ENCODE results near the gene PDGFB. TPM values are rescaled to one million over a fixed set of nuclear protein-coding genes. Genes with fewer than 3 reads are reported as not detected.

Gene PDGFB
- total RNA-seq, 4 donors from 2014 or later, result 2.7 to 7.5 (median 4.0) TPM

- no peak for DNase-seq
- no peak overlapping the region for H3K27ac ChIP-seq
- H3K4me3 ChIP-seq, result no peak overlapping the region
- H3K4me1 ChIP-seq, result peaks cover 10 to 20% (median 15%) of the 10 kb centered on the region in 4 donors
- intact Hi-C loops (cut with DNase I; ENCODE audit: low total_unique reads), result no loop called here
- no peaks in the 10 kb centered on the region for H3K36me3 ChIP-seq
- in situ Hi-C loops (cut with MboI; ENCODE audit: low pct_ligation_motif_present in 1 of 4, low pct_unique_long_range_greater_than_20kb in 1 of 4, low sequenced_read_pairs in 3 of 4), result no loop called here
- H3K27me3 ChIP-seq, result peaks cover 8% of the 10 kb centered on the region
- 72% methylated on average over 16 of the region's 16 CpGs; no CpG with 5 or more reads in 1 of the 2 donors for WGBS, 2 donors (ENCODE audit: low coverage in 1 of 2)
- no peak for TF ChIP-seq EP300 (IDR thresholded peaks at IDR 0.05; ENCODE audit: low read depth)
- peaks cover 0 to 4% of the 10 kb centered on the region in 2 donors for H3K9me3 ChIP-seq
Observed at GRCh38 chr22:39257901-39258475, 13.2 kb upstream of the PDGFB start.

- WGBS, 2 donors (ENCODE audit: low coverage in 1 of 2), result 90% methylated on average over 2 of the region's 2 CpGs; no CpG with 5 or more reads in 1 of the 2 donors
- Histone ChIP-seq H3K4me1 (peaks cover 10 to 24% (median 17%) of the 10 kb centered on the region in 4 donors), H3K4me3 (no peak overlapping the region), H3K27ac (no peak overlapping the region), H3K36me3 (no peaks in the 10 kb centered on the region), H3K27me3 (peaks cover 17% of the 10 kb centered on the region), H3K9me3 (peaks cover 0 to 4% of the 10 kb centered on the region in 2 donors)
- no peak for TF ChIP-seq EP300 (IDR thresholded peaks at IDR 0.05; ENCODE audit: low read depth)
- no peak for TF ChIP-seq POLR2A (IDR thresholded peaks at IDR 0.05)
- TF ChIP-seq POLR2AphosphoS5 (IDR thresholded peaks at IDR 0.05), result no peak
- no peak for TF ChIP-seq CTCF (IDR thresholded peaks at IDR 0.05)
- no peak for DNase-seq
- intact Hi-C loops (cut with DNase I; ENCODE audit: low total_unique reads), result no loop called here
- in situ Hi-C loops (cut with MboI; ENCODE audit: low pct_ligation_motif_present in 1 of 4, low pct_unique_long_range_greater_than_20kb in 1 of 4, low sequenced_read_pairs in 3 of 4), result no loop called here
Observed at GRCh38 chr22:39256979-39257378, 12.2 kb upstream of the PDGFB start.

- H3K4me1 ChIP-seq, result peaks cover 10 to 24% (median 17%) of the 10 kb centered on the region in 4 donors
- H3K9me3 ChIP-seq, result peaks cover 0 to 2% of the 10 kb centered on the region in 2 donors
- in situ Hi-C loops (cut with MboI; ENCODE audit: low pct_ligation_motif_present in 1 of 4, low pct_unique_long_range_greater_than_20kb in 1 of 4, low sequenced_read_pairs in 3 of 4) (no loop called here), intact Hi-C loops (cut with DNase I; ENCODE audit: low total_unique reads) (no loop called here)
- H3K27me3 ChIP-seq, result peaks cover 25% of the 10 kb centered on the region
- no peak for DNase-seq
- 71% methylated on average over 11 of the region's 11 CpGs; no CpG with 5 or more reads in 1 of the 2 donors for WGBS, 2 donors (ENCODE audit: low coverage in 1 of 2)
- no peak overlapping the region for H3K27ac ChIP-seq
- no peak overlapping the region for H3K4me3 ChIP-seq
- TF ChIP-seq EP300 (IDR thresholded peaks at IDR 0.05; ENCODE audit: low read depth), result no peak
- TF ChIP-seq POLR2AphosphoS5 (IDR thresholded peaks at IDR 0.05), result no peak
- TF ChIP-seq CTCF (IDR thresholded peaks at IDR 0.05), result no peak
- no peak for TF ChIP-seq POLR2A (IDR thresholded peaks at IDR 0.05)
- no peaks in the 10 kb centered on the region for H3K36me3 ChIP-seq
Observed at GRCh38 chr22:39256186-39256552, 11.4 kb upstream of the PDGFB start.

GRCh38 chr22:39255449-39256185 lies 10.8 kb upstream of the PDGFB start:
- Histone ChIP-seq H3K27ac (peak overlapping the region in 1 of 4 donors; percentile 43), H3K36me3 (no peaks in the 10 kb centered on the region), H3K27me3 (peaks cover 30% of the 10 kb centered on the region), H3K4me1 (peaks cover 10 to 24% (median 17%) of the 10 kb centered on the region in 4 donors), H3K4me3 (no peak overlapping the region), H3K9me3 (no peaks in the 10 kb centered on the region)
- in situ Hi-C loops (cut with MboI; ENCODE audit: low pct_ligation_motif_present in 1 of 4, low pct_unique_long_range_greater_than_20kb in 1 of 4, low sequenced_read_pairs in 3 of 4) (no loop called here), intact Hi-C loops (cut with DNase I; ENCODE audit: low total_unique reads) (no loop called here)
- TF ChIP-seq EP300 (IDR thresholded peaks at IDR 0.05; ENCODE audit: low read depth), result no peak
- TF ChIP-seq CTCF (IDR thresholded peaks at IDR 0.05), result no peak
- TF ChIP-seq POLR2AphosphoS5 (IDR thresholded peaks at IDR 0.05), result no peak
- no peak for TF ChIP-seq POLR2A (IDR thresholded peaks at IDR 0.05)
- 64 to 75% methylated on average over 7 to 16 of the region's 16 CpGs for WGBS, 2 donors (ENCODE audit: low coverage in 1 of 2)
- DNase-seq, result no peak

Measured in transverse colon (tissue), 4 donors.